ENCODE measurements around the gene TTC1.
"Not testable (repeated sequence)": the region's sequence is repeated elsewhere in the genome, so short reads cannot be mapped to it uniquely, and the experiment has no call there.

TTC1 gene

GRCh38 chr5:160008877-160009590 lies at the start of gene TTC1:
TSS of gene TTC1 (plus strand) at chr5:160009139. CDS start at chr5:160010529, 1,390 bp downstream.
- H3K27ac Mint-ChIP-seq = peak within 1 kb of the TSS; percentile 96
- H3K4me1 Mint-ChIP-seq (ENCODE audit: low read depth) = peaks cover 30% of the 10 kb centered on the region
- H3K36me3 Mint-ChIP-seq = peaks cover 7% of the 10 kb centered on the region
- no peaks in the 10 kb centered on the region for H3K9me3 Mint-ChIP-seq (ENCODE audit: low read depth)
- H3K4me3 Mint-ChIP-seq = peak within 1 kb of the TSS; percentile 98
- H3K27me3 Mint-ChIP-seq = no peaks in the 10 kb centered on the region

- Mint-ChIP-seq H3K4me3 (no peak overlapping the region), H3K9me3 (ENCODE audit: low read depth) (no peaks in the 10 kb centered on the region), H3K4me1 (ENCODE audit: low read depth) (no peaks in the 10 kb centered on the region), H3K36me3 (no peaks in the 10 kb centered on the region), H3K27me3 (peaks cover 8% of the 10 kb centered on the region), H3K27ac (no peak overlapping the region)
Measured at GRCh38 chr5:159961176-159962160, 47.5 kb upstream of the TTC1 start.

DNA sequence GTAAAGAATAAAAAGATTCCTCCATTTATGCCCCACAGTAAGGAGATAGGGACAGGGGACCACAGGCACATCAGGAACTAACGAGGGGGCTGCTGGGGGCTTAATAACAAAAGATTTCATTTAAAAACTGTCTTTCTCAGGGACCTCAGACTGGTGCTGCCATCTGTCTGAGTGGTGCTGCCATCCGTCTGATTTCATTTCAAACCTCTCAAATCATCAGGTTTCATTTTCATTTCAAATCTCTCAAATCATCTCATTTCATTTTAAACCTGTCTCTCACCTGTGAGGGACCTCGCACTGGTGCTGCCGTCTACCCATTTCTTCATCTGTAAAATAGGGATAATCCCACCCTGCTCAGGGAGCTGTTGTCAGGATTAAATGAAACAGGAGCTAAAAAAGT lies 46.7 kb upstream of the TTC1 start:
- Mint-ChIP-seq H3K4me3 (no peak overlapping the region), H3K9me3 (ENCODE audit: low read depth) (no peaks in the 10 kb centered on the region), H3K4me1 (ENCODE audit: low read depth) (no peaks in the 10 kb centered on the region), H3K27ac (no peak overlapping the region), H3K27me3 (peaks cover 13% of the 10 kb centered on the region), H3K36me3 (no peaks in the 10 kb centered on the region)

GRCh38 chr5:159963935-159964334 lies 45.0 kb upstream of the TTC1 start:
- no peaks in the 10 kb centered on the region for H3K4me1 Mint-ChIP-seq (ENCODE audit: low read depth)
- no peaks in the 10 kb centered on the region for H3K9me3 Mint-ChIP-seq (ENCODE audit: low read depth)
- H3K27ac Mint-ChIP-seq = no peak overlapping the region
- no peak overlapping the region for H3K4me3 Mint-ChIP-seq
- H3K36me3 Mint-ChIP-seq = no peaks in the 10 kb centered on the region
- H3K27me3 Mint-ChIP-seq = peaks cover 19% of the 10 kb centered on the region

DNA sequence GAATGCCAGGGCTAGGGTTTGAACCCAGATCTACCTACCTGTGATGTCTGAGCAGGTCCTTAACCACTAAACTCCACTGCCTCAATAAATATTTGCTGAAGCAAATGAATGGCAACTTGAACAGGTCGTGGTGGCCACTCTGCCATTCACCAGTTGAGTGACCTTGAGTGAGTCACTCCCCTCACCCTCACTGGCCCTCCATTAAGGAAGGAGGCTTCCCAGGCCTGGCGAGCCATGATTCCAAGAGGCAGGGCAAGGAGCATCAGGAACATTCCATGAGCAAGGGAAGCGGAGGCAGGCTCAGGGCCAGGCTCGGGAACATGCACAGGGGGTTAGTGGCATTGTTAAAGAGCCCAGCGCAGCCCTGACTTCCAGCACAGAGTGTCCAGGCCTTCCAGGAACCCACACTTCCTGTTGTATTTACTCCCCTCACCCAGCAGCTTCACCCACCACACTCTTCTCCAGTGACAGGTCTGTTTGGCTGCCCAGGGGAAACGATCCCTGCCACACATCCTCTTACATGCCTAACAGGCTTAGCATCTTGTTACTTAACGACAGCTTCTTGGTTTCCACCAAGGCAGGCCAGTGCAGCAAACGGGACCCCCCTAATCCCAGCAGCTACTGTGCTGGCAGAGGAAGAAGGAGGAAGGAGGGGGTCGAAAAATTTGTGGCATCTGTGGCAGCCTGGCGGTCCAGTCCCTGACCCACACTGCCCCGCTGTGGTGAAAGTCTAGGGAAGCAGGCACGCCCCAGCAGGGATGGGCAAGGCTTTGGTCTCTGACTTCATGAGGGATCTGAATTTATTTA lies 43.7 kb upstream of the TTC1 start:
- H3K27me3 Mint-ChIP-seq = peaks cover 20% of the 10 kb centered on the region
- H3K36me3 Mint-ChIP-seq = no peaks in the 10 kb centered on the region
- no peak overlapping the region for H3K4me3 Mint-ChIP-seq
- H3K27ac Mint-ChIP-seq = no peak overlapping the region
- no peaks in the 10 kb centered on the region for H3K9me3 Mint-ChIP-seq (ENCODE audit: low read depth)
- H3K4me1 Mint-ChIP-seq (ENCODE audit: low read depth) = no peaks in the 10 kb centered on the region

GRCh38 chr5:159965838-159966128 lies 43.2 kb upstream of the TTC1 start:
- H3K27me3 Mint-ChIP-seq = peaks cover 25% of the 10 kb centered on the region
- H3K27ac Mint-ChIP-seq; H3K36me3 Mint-ChIP-seq; H3K4me1 Mint-ChIP-seq (ENCODE audit: low read depth); H3K9me3 Mint-ChIP-seq (ENCODE audit: low read depth); H3K4me3 Mint-ChIP-seq: not testable (repeated sequence)

DNA sequence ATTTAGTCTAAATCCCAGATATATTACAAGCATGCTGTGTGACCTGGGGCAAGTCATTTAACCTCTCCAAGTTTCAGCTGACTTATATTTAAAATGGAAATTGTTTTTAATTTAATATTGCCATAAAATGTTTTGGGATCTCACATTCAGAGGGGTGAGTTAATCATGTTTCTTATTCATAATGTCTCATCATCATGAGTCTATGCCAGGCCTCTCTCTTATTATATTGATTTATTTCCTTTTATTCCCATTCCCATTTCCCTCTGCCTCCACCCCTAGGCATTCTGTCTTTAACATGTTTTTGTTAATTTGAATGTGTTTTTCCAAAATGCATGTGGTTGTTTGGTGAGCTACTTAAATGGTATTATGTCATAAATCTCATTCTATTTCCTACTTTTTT lies 39.0 kb upstream of the TTC1 start:
- H3K27me3 Mint-ChIP-seq = peaks cover 53% of the 10 kb centered on the region

DNA sequence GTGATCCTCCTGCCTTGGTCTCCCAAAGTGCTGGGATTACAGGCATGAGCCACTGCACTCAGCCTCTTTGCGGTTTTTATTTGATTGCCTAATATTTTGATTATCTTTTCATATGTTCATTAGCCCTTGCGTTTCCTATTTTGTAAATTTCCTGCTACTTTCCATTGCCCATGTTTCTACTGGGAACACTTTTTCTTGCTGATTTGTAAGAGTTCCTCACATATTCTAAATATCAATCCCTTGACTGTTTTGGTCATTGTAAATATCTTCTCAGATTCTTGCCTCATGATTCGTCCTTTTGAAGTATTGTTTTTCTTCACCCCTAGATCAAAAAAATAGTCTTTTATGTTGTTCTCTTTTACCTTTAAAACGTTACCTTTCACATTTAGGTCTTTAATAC lies 37.9 kb upstream of the TTC1 start:
- H3K36me3 Mint-ChIP-seq = no peaks in the 10 kb centered on the region
- H3K27me3 Mint-ChIP-seq = peaks cover 48% of the 10 kb centered on the region
- peak overlapping the region; percentile 76 for H3K4me3 Mint-ChIP-seq
- peaks cover 13% of the 10 kb centered on the region for H3K4me1 Mint-ChIP-seq (ENCODE audit: low read depth)
- H3K9me3 Mint-ChIP-seq (ENCODE audit: low read depth) = no peaks in the 10 kb centered on the region
- H3K27ac Mint-ChIP-seq = no peak overlapping the region

More for the DNA sequence above, 39.0 kb upstream of the TTC1 start:
- H3K9me3 Mint-ChIP-seq (ENCODE audit: low read depth) = no peaks in the 10 kb centered on the region
- no peaks in the 10 kb centered on the region for H3K36me3 Mint-ChIP-seq
- H3K4me1 Mint-ChIP-seq (ENCODE audit: low read depth) = peaks cover 13% of the 10 kb centered on the region
- H3K4me3 Mint-ChIP-seq = no peak overlapping the region
- H3K27ac Mint-ChIP-seq = no peak overlapping the region

DNA sequence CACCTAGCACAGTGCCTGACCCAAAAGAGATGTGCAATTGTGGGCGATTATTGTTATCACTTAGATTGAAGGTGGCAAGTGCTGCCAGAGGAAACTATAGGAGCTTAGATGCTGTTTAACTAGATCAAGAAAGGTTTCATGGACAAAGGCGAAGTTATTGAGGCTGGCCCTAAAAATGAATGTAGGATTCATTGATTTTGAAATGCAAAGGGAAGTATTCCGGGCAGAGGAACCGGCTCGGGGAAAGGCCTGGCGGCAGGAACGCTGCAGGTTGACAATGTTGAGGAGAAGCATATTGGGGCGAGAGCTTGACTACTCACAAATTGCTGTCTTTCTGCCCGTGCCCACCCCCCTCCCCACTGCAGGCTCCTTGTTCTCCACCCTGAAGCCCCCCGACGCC lies 37.4 kb upstream of the TTC1 start:
- peak overlapping the region; percentile 76 for H3K4me3 Mint-ChIP-seq

GRCh38 chr5:159971931-159972461 lies 36.9 kb upstream of the TTC1 start:
- Mint-ChIP-seq H3K4me3 (no peak overlapping the region), H3K4me1 (ENCODE audit: low read depth) (peaks cover 13% of the 10 kb centered on the region), H3K27ac (no peak overlapping the region), H3K27me3 (peaks cover 42% of the 10 kb centered on the region), H3K36me3 (no peaks in the 10 kb centered on the region), H3K9me3 (ENCODE audit: low read depth) (no peaks in the 10 kb centered on the region)

More for the DNA sequence above, 37.4 kb upstream of the TTC1 start:
- no peak overlapping the region for H3K27ac Mint-ChIP-seq
- H3K36me3 Mint-ChIP-seq = no peaks in the 10 kb centered on the region
- H3K9me3 Mint-ChIP-seq (ENCODE audit: low read depth) = no peaks in the 10 kb centered on the region
- peaks cover 13% of the 10 kb centered on the region for H3K4me1 Mint-ChIP-seq (ENCODE audit: low read depth)
- H3K27me3 Mint-ChIP-seq = peaks cover 45% of the 10 kb centered on the region

DNA sequence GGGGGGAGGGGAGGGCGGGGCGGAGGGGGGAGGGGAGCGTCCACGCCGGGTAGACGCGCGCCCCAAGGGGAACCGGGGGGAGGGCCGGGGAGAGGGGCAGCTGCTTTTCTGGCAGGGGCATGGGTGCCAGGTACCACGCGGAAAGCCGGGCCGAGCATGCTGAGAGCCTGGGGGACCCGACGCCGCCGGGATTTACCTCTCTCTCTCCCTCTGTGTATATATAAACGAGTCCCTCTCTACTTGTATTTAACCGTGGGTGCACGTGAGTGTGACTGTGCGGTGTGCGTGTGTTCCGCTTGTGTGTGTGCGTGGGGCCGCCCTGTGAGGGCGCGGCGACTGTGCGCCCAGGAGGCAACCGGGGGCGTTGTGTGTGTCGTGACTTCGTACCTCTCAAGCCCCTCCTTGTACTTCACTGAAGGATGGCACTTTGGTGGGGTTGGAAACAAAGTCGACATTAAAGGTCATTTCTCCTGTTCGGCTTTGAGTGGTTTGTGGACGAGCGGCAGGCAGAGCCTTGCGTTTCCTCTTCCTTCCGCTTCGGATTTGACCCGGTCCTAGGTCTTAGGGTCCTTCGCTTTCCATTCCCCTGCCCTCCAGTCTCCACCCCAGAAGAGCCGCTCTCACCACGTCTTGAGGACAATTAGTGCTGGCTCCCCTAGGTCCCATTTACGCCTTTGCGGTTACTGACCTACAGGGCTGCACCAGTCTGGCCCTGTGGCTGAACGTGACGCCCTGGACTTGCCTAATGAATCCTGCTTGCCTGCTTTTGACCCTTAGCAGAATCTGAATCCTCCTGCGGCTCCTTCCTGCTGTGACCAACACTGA lies 36.2 kb upstream of the TTC1 start:
- Mint-ChIP-seq H3K9me3 (ENCODE audit: low read depth) (no peaks in the 10 kb centered on the region), H3K36me3 (no peaks in the 10 kb centered on the region)

DNA sequence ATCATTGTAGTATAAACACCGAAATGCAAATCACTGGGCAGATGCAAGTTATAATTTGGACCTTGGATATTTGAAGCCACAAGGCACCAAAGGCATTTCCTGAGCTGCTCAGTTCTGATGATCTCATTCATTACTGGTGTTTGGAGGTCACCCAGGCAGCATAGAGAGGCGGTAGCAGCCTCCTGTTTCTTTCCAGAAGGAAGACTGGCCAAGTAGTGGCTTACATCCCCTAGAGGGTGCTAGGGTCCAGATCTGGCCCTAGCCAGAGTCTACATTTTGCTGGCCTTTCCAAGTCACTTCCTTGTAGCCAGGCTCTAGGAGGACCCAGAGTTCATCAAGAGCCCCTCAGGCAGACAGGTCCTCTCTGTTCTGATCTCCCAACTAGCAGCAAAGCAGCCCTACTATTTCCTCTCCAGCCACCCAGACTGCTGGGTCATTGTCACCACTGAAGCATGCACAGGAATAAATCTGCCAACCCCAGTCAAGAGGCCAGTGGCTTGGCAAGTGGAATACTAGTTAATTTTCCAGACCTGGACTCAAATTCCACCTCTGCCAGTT lies 33.4 kb upstream of the TTC1 start:
- H3K4me1 Mint-ChIP-seq (ENCODE audit: low read depth) = peaks cover 13% of the 10 kb centered on the region
- peaks cover 42% of the 10 kb centered on the region for H3K27me3 Mint-ChIP-seq
- H3K9me3 Mint-ChIP-seq (ENCODE audit: low read depth) = no peaks in the 10 kb centered on the region
- no peak overlapping the region for H3K4me3 Mint-ChIP-seq
- H3K36me3 Mint-ChIP-seq = no peaks in the 10 kb centered on the region
- H3K27ac Mint-ChIP-seq = no peak overlapping the region

More for the DNA sequence above, 36.2 kb upstream of the TTC1 start:
- peaks cover 40% of the 10 kb centered on the region for H3K27me3 Mint-ChIP-seq
- peak overlapping the region; percentile 80 for H3K4me3 Mint-ChIP-seq
- peaks cover 13% of the 10 kb centered on the region for H3K4me1 Mint-ChIP-seq (ENCODE audit: low read depth)
- H3K27ac Mint-ChIP-seq = no peak overlapping the region

GRCh38 chr5:159976921-159977320 lies 32.0 kb upstream of the TTC1 start:
- no peaks in the 10 kb centered on the region for H3K9me3 Mint-ChIP-seq (ENCODE audit: low read depth)
- H3K27me3 Mint-ChIP-seq = peaks cover 34% of the 10 kb centered on the region
- no peaks in the 10 kb centered on the region for H3K36me3 Mint-ChIP-seq
- H3K4me1 Mint-ChIP-seq (ENCODE audit: low read depth) = peaks cover 7% of the 10 kb centered on the region
- no peak overlapping the region for H3K27ac Mint-ChIP-seq
- no peak overlapping the region for H3K4me3 Mint-ChIP-seq

- no peak overlapping the region for H3K4me3 Mint-ChIP-seq
- H3K4me1 Mint-ChIP-seq (ENCODE audit: low read depth) = no peaks in the 10 kb centered on the region
- H3K27me3 Mint-ChIP-seq = peaks cover 28% of the 10 kb centered on the region
- H3K27ac Mint-ChIP-seq = no peak overlapping the region
- H3K9me3 Mint-ChIP-seq (ENCODE audit: low read depth) = no peaks in the 10 kb centered on the region
- H3K36me3 Mint-ChIP-seq = no peaks in the 10 kb centered on the region
Measured at GRCh38 chr5:159978358-159978757, 30.6 kb upstream of the TTC1 start.
